GM10248 (cell line): ENCODE results near the gene MCM7.
A peak's percentile ranks its signal among the peaks of the same experiment; 100 is the strongest.

Source experiments
- CTCF ChIA-PET: fragments of 300-600 bp; sonication (Branson Sonifier 250); formaldehyde crosslinking; extraction: SDS; loops from one replicate; lab custom pipeline; 2021; ENCODE audit warnings: antibody characterized with exemption; lab: Yijun Ruan, JAX
- POLR2A ChIA-PET: fragments of 350-650 bp; sonication (Branson Sonifier 250); formaldehyde crosslinking; extraction: SDS; loops from one replicate; lab custom pipeline; 2020; ENCODE audit warnings: antibody characterized with exemption; lab: Yijun Ruan, JAX
- DNase-seq: peaks from one replicate; pipeline ENCODE4 v3.0.0; 2012; ENCODE audit errors: extremely low spot score
- CTCF ChIP-seq: IDR thresholded peaks from 2 replicates; pipeline ENCODE4 v1.5.1; 2012; ENCODE audit warnings: mild to moderate bottlenecking, low read depth; ENCODE audit errors: extremely low read depth, missing control alignments, control extremely low read depth

MCM7 gene

GRCh38 chr7:100090527-100091410 lies 10.4 kb downstream of the MCM7 start:
- ChIA-PET CTCF (interaction anchor here (1.0 kb wide), 1 partner anchor 96 kb away, joined by 3 read pairs; no protein-coding TSS in a partner anchor), POLR2A (interaction anchor here (1.3 kb wide), 2 partner anchors 8 to 11 kb away, joined by 3 to 4 read pairs; partner anchors contain the start of gene AP4M1)
- no peak for TF ChIP-seq CTCF
- DNase-seq, result no peak

- no peak for DNase-seq
- CTCF ChIA-PET, result interaction anchor here (0.8 to 1.2 kb wide), 2 partner anchors 110 to 128 kb away, joined by 3 read pairs; no protein-coding TSS in a partner anchor
- TF ChIP-seq CTCF, result no peak
- POLR2A ChIA-PET, result interaction anchor here (1.3 kb wide), 1 partner anchor 12 kb away, joined by 3 read pairs; the partner anchor contains the start of gene AP4M1
Observed at GRCh38 chr7:100089458-100090196, 11.6 kb downstream of the MCM7 start.

GRCh38 chr7:100088621-100089457 lies 12.4 kb downstream of the MCM7 start, which contains the start of gene COPS6:
Gene COPS6 (plus strand): TSS chr7:100088969. CDS start chr7:100088991, 22 bp downstream.
- ChIA-PET CTCF (interaction anchor here (0.8 to 2.2 kb wide), 4 partner anchors 9 to 109 kb away, joined by 3 to 6 read pairs (median 4); partner anchors contain the start of genes AP4M1 and MCM7), POLR2A (no interaction called here)
- peak; percentile 89 for DNase-seq
- TF ChIP-seq CTCF, result no peak

- CTCF ChIA-PET, result interaction anchor here (0.8 to 2.2 kb wide), 4 partner anchors 9 to 109 kb away, joined by 3 to 6 read pairs (median 4); partner anchors contain the start of genes AP4M1 and MCM7
- TF ChIP-seq CTCF, result no peak
- no peak for DNase-seq
- POLR2A ChIA-PET, result no interaction called here
Observed at GRCh38 chr7:100088095-100088620, 13.0 kb downstream of the MCM7 start.

- ChIA-PET POLR2A (no interaction called here), CTCF (interaction anchor here (1.3 to 2.2 kb wide), 2 partner anchors 14 to 46 kb away, joined by 4 to 6 read pairs; partner anchors contain the start of genes AP4M1 and MCM7)
- no peak for DNase-seq
- no peak for TF ChIP-seq CTCF
Observed at GRCh38 chr7:100087055-100087750, 14.0 kb downstream of the MCM7 start.
